HG03575 (cell line): ENCODE results near the gene KLK5.
"Not testable (repeated sequence)": the region's sequence is repeated elsewhere in the genome, so short reads cannot be mapped to it uniquely, and the experiment has no call there.

ENCODE experiments used
- ATAC-seq: cut with Tn5 transposase; IDR thresholded peaks from one replicate; pipeline ENCODE4 v1.9.1; 2021; ENCODE audit not compliant: unreplicated experiment, insufficient number of reproducible peaks, low FRiP score; ENCODE audit errors: extremely low read depth

Gene KLK5

GRCh38 chr19:50972795-50973376, 20.0 kb upstream of the KLK5 start:
- no peak for ATAC-seq

- not testable (repeated sequence) for ATAC-seq
Measured at GRCh38 chr19:50969810-50970209, 17.0 kb upstream of the KLK5 start.

- no peak for ATAC-seq
Measured at GRCh38 chr19:50969413-50969760, 16.5 kb upstream of the KLK5 start, which contains the start of gene KLK6. TSS of gene KLK6 (minus strand) at chr19:50969591. CDS start at chr19:50968104, 1,487 bp downstream.

- no peak for ATAC-seq
Measured at GRCh38 chr19:50968716-50969412, 16.0 kb upstream of the KLK5 start.

GRCh38 chr19:50967929-50968715, 15.3 kb upstream of the KLK5 start:
- no peak for ATAC-seq

GRCh38 chr19:50964266-50964665, 11.4 kb upstream of the KLK5 start:
- ATAC-seq: no peak

GRCh38 chr19:50963381-50963780, 10.5 kb upstream of the KLK5 start:
- ATAC-seq: no peak

- ATAC-seq: no peak
Measured at GRCh38 chr19:50962245-50962644, 9.4 kb upstream of the KLK5 start.

GRCh38 chr19:50959731-50960500, 7.1 kb upstream of the KLK5 start:
- ATAC-seq: no peak

GRCh38 chr19:50957587-50957986, 4.7 kb upstream of the KLK5 start:
- ATAC-seq: no peak

- no peak for ATAC-seq
Measured at GRCh38 chr19:50949861-50950260, 3.0 kb downstream of the KLK5 start.

- no peak for ATAC-seq
Measured at GRCh38 chr19:50947123-50947522, 5.7 kb downstream of the KLK5 start.

GRCh38 chr19:50944795-50945194, 8.0 kb downstream of the KLK5 start:
- no peak for ATAC-seq

GRCh38 chr19:50943074-50943828, 9.6 kb downstream of the KLK5 start:
- no peak for ATAC-seq

- no peak for ATAC-seq
Measured at GRCh38 chr19:50939596-50939995, 13.2 kb downstream of the KLK5 start.

GRCh38 chr19:50933640-50934039, 19.2 kb downstream of the KLK5 start:
- no peak for ATAC-seq

GRCh38 chr19:50932690-50933083, 20.2 kb downstream of the KLK5 start:
- ATAC-seq: no peak

- ATAC-seq: no peak
Measured at GRCh38 chr19:50932018-50932689, 20.7 kb downstream of the KLK5 start.
